ENCODE results near the gene CSF3R.

DNA sequence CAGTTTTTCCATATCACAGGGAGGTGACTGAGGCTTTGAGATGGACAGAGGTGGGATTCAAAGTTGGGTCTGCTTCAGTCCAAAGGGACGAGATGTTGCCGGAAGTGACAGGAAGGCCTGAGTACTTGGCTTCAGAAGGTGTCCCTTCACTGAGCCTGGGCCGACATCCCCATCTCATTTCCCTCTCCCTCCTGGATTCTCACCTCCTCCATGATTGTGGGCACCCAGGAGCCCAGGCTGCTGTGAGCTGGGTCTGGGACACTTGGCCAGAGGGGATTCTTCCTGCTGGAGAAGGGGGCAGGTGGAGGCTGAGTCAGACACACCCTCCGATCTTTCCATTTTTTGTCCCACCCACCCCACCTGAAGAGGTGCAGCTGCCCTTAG is 15.7 kb downstream of the CSF3R start:
- TF ChIP-seq EZH2 (IDR thresholded peaks at IDR 0.05; ENCODE audit: borderline replicate concordance, insufficient read depth, low read length, poor library complexity, severe bottlenecking) (no peak), MXI1 (conservative IDR thresholded peaks at IDR 0.05; ENCODE audit: poor library complexity, severe bottlenecking) (no peak)
- TF ChIP-seq, protein P1, sequence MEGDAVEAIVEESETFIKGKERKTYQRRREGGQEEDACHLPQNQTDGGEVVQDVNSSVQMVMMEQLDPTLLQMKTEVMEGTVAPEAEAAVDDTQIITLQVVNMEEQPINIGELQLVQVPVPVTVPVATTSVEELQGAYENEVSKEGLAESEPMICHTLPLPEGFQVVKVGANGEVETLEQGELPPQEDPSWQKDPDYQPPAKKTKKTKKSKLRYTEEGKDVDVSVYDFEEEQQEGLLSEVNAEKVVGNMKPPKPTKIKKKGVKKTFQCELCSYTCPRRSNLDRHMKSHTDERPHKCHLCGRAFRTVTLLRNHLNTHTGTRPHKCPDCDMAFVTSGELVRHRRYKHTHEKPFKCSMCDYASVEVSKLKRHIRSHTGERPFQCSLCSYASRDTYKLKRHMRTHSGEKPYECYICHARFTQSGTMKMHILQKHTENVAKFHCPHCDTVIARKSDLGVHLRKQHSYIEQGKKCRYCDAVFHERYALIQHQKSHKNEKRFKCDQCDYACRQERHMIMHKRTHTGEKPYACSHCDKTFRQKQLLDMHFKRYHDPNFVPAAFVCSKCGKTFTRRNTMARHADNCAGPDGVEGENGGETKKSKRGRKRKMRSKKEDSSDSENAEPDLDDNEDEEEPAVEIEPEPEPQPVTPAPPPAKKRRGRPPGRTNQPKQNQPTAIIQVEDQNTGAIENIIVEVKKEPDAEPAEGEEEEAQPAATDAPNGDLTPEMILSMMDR (IDR thresholded peaks at IDR 0.05; ENCODE audit: poor library complexity, severe bottlenecking): no peak
